Spleen (tissue), 7 donors: ENCODE measurements around the gene NAA80.

ENCODE experiments used
- POLR2A ChIP-seq, 3 donors: fragments of 450-650 bp; IDR thresholded peaks; one replicate each; pipeline ENCODE4 v1.5.1; 2017; ENCODE audit warnings: antibody characterized with exemption in 3 of 3, mild to moderate bottlenecking in 1 of 3
- POLR2AphosphoS5 ChIP-seq, 3 donors: sonication (generic); formaldehyde crosslinking; IDR thresholded peaks; one replicate each; pipeline ENCODE4 v1.5.1; 2017; ENCODE audit warnings: antibody characterized with exemption in 3 of 3
- TF ChIP-seq, protein P1 (sequence below), 11 experiments: fragments of 200-600 bp in 7 of 11; fragments of 450-650 bp in 4 of 11; sonication (generic) in 4 of 11; IDR thresholded peaks in 8 of 11; conservative IDR thresholded peaks in 3 of 11; 1 replicate in 7 of 11; 2 replicates in 4 of 11; pipeline versions ENCODE4 v1.4.0 to v1.8.0; 2016 to 2021; ENCODE audit warnings: antibody characterized with exemption in 11 of 11, inconsistent platforms in 4 of 11, mild to moderate bottlenecking in 1 of 11
- donor health status: DM: no; HTN: no; CAD: no; lungs with moderate emphysema.
- donor health status: DM: no; HTN: no; CAD: no.
- donor health status: DM: no; HTN: no; CAD: no.

- TF ChIP-seq, protein P1, sequence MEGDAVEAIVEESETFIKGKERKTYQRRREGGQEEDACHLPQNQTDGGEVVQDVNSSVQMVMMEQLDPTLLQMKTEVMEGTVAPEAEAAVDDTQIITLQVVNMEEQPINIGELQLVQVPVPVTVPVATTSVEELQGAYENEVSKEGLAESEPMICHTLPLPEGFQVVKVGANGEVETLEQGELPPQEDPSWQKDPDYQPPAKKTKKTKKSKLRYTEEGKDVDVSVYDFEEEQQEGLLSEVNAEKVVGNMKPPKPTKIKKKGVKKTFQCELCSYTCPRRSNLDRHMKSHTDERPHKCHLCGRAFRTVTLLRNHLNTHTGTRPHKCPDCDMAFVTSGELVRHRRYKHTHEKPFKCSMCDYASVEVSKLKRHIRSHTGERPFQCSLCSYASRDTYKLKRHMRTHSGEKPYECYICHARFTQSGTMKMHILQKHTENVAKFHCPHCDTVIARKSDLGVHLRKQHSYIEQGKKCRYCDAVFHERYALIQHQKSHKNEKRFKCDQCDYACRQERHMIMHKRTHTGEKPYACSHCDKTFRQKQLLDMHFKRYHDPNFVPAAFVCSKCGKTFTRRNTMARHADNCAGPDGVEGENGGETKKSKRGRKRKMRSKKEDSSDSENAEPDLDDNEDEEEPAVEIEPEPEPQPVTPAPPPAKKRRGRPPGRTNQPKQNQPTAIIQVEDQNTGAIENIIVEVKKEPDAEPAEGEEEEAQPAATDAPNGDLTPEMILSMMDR (IDR thresholded peaks at IDR 0.05 in 8 of 11, conservative IDR thresholded peaks at IDR 0.05 in 3 of 11) = no peak
- TF ChIP-seq POLR2AphosphoS5 (IDR thresholded peaks at IDR 0.05) (no peak), POLR2A (IDR thresholded peaks at IDR 0.05) (no peak)
Measured at GRCh38 chr3:50341537-50341936, 42.3 kb upstream of the NAA80 start.
